GM19193 (cell line): ENCODE data around the gene STXBP4.

Experiments used
- POLR2A ChIP-seq: IDR thresholded peaks from 4 replicates; pipeline ENCODE4 v1.6.1; 2011; ENCODE audit not compliant: insufficient read depth, insufficient read length; ENCODE audit errors: extremely low read depth

STXBP4 gene

DNA sequence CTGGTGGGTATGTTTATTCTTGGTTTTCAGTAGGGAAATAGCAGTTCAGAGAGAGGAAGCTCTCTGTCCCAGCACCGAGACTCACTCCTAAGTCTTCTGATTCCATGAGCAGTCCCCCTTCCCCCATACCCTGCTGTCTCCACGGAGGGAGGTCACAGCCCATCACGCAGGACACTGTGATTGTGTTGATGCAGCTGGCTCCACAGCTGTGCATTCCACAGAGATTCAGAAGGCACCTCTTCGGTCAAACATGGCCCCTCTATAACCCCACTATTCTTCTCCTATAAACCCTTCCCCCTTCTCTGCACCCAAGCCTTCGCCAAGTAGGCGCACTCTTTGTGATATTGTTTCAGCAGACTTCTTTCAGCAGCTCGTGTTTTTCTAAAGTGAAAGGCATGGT, 191.9 kb downstream of the STXBP4 start:
- no peak for TF ChIP-seq POLR2A

DNA sequence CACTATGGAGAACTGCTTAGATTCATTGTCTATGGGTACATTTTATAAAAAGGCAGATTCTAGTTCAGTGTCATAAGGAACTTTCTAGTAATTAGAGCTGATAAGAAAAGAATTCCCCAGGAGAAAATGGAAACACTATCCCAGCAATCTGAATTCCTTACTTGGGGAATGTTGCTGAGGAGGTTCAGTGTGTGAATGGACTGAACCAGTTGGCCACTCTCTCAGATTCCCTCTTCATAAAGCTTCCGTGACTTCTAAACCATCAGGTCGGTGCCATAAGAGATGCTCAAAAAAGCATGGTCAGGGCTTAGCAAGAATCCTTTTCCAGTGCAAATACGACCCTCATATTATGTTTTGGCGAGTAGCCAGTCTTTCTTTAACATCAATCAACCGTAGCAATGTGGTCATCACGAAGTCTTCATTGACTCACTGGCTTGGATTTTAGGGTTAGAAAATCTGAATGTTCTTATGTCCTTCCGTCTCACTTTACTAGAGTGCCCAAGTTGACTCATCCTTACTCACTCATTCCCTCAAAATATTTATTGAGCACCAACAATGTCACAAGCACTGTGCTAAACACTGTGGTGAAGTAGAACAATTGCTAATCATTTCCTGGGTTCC, 193.5 kb downstream of the STXBP4 start:
- TF ChIP-seq POLR2A, result no peak

DNA sequence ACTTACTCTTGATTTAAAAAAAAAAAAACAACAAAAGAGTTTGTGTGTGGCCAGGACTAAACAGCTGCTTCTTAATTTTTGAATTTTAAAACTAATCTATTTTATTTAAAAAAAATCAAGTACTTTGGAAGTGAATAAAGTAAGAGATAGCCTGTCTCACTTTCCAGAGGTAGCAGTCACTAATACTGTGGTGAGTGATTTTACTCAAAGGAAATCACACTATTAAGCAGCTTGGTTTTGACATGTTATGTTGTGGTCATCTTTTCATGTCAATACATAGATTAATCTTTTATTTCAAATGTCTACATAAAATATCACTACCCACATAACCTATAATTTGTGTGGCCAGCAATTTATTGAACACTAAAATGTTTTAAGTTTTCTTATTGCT, 194.0 kb downstream of the STXBP4 start:
- TF ChIP-seq POLR2A, result no peak

DNA sequence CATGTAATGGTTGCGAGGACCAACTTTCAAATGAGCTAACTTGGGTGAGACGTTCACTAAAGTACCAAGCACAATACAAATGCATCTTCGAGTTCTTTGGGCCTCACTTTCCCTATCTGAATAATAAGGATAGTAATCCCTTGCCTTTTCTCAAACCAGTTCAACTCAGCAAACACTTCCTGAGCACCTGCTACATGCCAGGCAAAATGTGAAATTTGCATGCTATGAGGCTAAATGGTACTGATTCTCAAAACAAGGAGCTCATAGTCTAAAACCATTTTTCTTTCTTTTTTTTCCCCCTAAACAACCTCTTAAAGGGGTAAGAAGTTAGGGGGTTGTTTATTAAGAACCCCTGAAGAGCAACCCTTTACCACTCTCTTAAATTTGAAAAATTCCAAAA, 194.8 kb downstream of the STXBP4 start:
- no peak for TF ChIP-seq POLR2A

DNA sequence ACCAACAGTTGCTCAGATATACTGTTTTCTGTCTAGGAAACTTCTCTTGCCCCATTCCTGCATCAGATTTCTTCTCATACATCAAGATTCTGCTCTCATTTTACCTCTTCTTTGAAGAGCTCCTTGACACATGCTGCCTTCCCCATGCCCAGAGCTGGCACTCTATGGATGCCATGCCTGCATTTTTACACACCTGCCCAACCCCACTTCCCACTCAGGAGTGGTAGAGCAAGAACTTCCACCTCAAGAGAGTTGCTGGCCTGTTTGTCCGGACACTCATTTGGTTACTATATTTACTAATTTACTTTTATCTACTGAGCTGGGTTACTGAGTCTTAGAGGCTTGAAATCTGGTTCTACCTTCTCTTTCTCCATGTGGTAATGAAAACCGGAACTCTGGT, 197.9 kb downstream of the STXBP4 start:
- TF ChIP-seq POLR2A, result no peak

DNA sequence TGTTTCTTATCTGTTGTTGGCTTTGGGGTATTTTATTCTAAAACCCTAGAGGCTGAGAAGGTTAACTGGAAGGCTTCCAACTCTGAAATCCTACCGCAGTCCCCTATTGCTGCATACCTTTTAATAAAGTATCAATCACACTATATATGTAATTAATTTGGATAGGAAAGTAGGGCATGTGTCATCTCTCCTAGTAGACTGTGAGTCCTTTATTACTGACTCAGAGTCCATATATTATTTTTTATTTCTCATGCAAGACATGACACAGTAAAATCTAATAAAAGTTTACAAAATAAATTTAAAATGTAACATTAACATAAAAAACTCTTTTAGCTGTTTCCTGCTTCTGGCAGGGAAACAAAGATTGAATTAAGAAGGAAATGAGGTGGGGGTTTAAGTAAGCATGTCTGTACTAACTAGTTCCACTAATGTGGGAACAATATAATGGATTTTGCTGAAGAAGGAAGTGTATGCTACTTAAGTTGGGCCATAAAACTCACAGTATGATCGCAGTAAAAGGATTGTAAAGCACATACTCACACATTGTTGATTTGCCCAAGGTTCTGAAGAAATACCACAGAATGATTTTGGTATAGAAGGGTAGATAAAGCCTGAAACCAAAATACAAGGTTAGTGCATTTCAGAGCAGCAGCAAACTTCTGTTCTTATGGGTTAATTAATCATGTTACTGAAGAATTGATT, 198.6 kb downstream of the STXBP4 start:
- no peak for TF ChIP-seq POLR2A

DNA sequence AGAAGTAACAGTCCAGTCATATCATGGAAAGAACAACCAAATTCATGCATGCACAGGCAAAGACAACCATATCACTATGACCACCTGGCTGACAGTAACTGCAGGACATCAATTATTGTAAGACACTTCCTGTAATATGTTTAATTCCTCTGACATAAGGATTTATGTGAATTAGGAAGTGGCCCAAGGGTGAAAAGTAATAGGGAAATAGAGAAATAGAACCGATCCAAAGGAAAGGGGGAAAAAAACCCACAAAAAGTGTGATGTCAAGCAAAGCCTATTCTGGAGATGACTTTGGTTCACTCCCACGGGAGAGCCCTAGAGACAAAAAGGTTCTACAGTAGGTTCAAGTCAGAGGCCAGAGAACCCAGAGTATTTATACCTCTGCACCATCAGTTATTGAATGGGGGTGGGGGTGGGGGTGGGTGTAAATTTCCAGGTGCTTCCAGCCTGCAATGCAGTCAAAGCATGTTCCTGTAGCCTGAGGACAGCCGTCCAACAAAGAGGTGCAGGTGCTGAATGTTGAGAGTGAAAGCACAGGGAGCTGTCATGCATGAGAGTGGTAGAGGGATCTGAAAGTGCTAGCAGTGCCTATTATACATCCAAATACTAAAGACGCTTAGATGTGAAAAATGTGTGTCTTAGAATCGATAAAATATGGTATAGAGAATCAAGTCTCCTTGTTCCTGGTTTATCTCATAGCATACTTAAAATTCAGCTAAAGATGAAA, 200.6 kb downstream of the STXBP4 start:
- TF ChIP-seq POLR2A, result no peak

DNA sequence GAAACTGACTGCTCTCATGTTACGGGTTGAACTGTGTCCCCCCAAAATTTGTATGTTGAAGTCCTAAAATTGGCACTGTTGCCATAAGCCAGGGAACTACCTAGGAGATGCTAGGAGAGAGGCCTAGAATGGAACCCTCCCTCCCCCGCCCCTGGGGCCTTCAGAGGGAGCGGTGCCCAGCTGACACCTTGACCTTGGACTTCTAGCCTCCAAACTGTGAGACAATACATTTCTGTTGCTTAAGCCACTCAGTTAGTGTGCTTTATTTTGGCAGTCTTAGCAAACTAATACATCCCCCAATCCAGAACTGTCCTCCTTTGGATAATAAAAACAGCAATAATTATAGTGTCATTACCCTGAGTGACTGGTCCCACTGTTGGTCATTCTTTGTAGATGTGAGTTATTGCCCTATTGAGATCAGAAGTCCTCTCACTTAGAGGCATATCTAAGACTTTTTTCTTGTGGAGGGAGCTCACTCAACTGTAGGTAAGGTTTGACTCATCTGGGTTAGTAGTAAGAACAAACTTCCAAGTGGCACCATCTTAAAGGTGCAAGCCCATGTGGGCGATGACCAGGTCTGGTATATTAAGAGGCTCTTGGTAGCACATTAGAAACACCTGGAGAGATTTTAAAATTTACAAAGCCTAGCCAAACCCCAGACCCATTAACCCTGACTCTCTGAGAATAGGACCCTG, 203.2 kb downstream of the STXBP4 start:
- TF ChIP-seq POLR2A, result no peak

DNA sequence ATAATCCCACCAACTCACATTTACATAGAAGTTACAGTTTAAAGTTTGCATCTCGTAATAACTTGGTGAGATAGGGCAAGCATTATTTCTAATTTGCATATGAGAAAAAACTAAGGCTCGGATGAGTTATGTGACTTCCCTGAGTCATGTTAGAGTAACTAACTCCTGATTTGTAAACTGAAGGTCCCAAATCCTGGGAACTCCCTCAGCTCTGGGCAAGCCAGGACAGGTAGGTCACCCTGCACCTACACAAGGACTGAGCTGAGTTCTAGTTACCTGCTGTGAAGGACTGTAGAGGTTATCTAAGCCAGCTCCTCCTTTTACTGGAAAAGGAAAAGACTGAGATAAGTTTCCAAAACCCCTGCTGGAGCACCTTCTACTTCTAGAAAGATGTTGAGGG, 204.0 kb downstream of the STXBP4 start:
- no peak for TF ChIP-seq POLR2A

DNA sequence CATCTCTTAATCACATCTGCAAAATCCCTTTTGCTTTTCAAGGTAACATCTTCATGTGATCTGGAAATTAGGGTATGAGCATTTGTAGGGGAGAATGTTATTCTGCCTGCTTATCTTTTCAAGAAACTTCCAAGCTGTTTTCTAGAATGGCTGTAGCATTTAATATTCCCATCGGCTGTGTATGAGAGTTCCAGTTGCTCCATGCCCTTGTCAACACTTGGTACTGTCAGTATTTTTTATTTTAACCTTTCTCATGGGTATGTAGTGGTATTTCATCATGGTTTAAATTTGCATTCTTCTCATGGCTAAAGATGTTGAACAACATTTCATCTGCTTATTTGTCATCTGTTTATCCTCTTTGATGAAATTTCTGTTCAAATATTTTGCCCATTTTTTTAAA, 205.6 kb downstream of the STXBP4 start:
- no peak for TF ChIP-seq POLR2A

DNA sequence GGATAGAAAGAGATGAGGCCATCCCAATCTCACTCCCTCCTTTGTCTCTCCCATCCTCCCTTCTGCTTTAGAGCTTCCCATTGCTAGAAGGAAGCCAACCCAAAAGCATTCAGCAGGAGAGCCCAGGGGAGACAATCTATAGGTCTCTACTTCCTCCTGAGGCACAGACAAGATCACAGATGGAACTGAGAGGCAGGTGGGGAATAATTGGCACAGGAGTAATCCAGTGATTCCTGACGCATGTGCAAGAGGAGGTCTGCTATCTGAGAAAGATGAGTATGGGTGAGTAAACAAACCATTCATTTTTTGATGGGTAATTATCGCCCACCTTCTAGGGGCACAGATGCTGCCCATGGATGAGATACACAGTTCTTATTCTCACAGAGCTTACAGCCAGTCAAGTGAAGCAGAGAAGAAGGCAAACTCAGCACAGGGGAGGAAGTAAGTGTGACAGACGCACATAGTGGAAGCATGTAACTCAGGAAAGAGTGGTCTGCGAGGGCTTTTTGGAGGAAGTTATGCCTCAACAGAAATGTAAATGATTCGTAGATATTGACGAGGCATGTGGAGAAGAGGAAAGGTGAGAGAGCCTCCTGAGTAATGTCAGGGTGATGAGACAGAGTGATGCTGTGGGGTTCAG, 207.3 kb downstream of the STXBP4 start:
- no peak for TF ChIP-seq POLR2A

DNA sequence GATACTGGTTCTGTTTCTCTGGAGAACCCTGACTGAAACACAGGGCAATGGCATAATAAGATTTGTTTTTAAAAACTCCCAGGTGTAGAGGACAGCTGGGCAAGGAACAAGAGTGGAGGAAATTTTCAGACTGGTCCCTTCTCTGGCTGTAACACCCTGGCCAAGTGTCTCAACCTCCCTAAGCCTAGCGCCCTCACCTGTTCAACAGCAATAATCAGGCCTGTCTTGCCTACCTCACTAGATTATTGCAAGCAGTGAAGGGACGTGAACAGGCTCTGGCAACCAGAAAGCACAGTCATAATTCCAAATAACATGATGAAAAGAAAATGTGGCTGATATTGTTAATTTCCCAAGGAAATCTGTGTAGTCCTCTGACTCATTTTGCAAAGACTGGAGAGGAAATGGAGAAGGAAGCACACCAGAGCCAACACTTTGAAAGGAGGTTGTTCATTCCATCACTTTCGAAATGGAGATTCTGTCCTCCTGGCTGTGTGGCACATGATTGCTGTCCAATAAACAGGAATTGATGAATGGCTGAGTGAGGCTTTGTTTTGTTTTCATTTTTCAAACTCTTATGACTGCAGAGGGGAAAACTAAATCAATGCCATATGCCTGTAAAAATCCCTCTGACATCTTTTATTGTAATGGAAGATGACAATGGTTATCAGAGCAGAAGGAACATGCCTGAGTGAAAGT, 208.7 kb downstream of the STXBP4 start:
- no peak for TF ChIP-seq POLR2A

DNA sequence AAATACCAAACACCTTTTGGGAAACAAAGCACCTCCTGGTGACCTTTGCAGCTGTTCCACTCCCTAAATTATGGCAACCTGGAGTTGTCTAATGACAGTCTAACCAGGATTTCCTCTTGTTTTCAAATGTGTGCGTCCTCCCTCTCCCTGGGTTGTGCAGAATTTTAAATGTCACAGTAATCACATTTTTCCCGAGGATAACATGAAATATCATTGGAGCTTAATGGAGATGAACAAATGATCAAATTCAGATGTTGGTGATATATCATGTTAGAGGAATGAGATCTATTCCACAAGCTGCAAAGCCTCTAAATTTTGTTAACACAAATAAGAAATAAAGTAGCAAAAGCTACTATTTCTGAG, 209.3 kb downstream of the STXBP4 start:
- TF ChIP-seq POLR2A, result no peak

DNA sequence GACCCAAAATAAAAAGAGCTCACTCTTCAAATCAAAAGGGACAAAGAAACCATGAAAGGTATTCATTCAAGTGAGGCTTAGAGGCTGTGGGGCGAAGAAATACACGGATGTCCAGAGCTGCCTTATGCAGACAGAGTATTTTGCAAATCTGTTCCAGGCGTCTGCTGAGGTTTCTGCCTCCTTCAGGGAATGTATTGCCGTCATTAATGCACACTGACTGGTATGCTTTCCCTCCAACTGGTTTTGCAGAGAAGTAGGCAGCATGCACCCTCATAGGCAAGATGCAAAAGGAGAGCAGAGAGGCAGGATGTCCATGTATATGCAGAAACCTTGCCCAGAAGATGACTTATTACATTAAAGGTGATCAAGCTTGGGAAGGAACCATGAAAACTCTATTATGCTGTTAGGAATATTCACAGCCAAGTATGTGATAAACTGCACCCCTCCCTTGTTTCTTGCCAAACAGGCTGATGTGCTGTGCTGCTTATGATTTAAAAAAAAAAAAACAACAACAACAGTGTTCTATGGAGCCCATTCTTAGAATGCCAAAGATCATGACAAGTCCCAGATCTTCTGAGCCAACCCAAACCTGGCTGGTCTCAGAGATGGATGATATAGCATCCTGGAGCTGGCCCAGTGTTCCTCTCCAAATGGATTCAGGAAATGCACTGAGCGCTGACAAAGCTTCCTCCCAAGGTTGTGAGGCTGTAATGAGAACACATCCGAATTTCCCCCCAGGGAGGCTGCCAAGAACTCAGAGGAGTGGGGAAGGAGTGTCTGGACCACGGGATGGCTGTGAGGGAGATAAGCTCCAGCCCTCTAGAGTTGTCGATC, 218.6 kb downstream of the STXBP4 start:
- no peak for TF ChIP-seq POLR2A
